Neuronal stem cell (in vitro differentiated cells): ENCODE results near the gene PCID2.
A peak's percentile ranks its signal among the peaks of the same experiment; 100 is the strongest.

Experiments
- DNase-seq: peaks from one replicate; pipeline ENCODE4 v3.0.0-alpha.2; 2013; ENCODE audit warnings: low spot score
- H2AFZ ChIP-seq: one replicate; pipeline ENCODE4 v1.6.1; 2013; ENCODE audit warnings: mild to moderate bottlenecking, low read length, inconsistent platforms
- H2AK5ac ChIP-seq: 2 replicates; pipeline ENCODE4 v1.6.1; 2013; ENCODE audit warnings: low read depth, mild to moderate bottlenecking, inconsistent platforms, low read length, moderate library complexity, mixed read lengths
- H2BK120ac ChIP-seq: 2 replicates; pipeline ENCODE4 v1.6.1; 2013; ENCODE audit warnings: low read depth, mild to moderate bottlenecking, inconsistent platforms, low read length, moderate library complexity, mixed read lengths
- H2BK12ac ChIP-seq: one replicate; pipeline ENCODE4 v1.6.1; 2013; ENCODE audit warnings: low read length, inconsistent platforms
- H2BK15ac ChIP-seq: 2 replicates; pipeline ENCODE4 v1.6.1; 2013; ENCODE audit warnings: mild to moderate bottlenecking, low read length, inconsistent platforms, mixed read lengths
- H2BK5ac ChIP-seq: one replicate; pipeline ENCODE4 v1.6.1; 2013; ENCODE audit warnings: inconsistent platforms, mild to moderate bottlenecking, low read length, moderate library complexity
- H3K14ac ChIP-seq: one replicate; pipeline ENCODE4 v1.6.1; 2013; ENCODE audit warnings: low read length, inconsistent platforms
- H3K18ac ChIP-seq: 2 replicates; pipeline ENCODE4 v1.6.1; 2013; ENCODE audit warnings: low read length, inconsistent platforms
- H3K23ac ChIP-seq: 2 replicates; pipeline ENCODE4 v1.6.1; 2013; ENCODE audit warnings: low read depth, mild to moderate bottlenecking, mixed read lengths, low read length, inconsistent platforms; ENCODE audit not compliant: poor library complexity
- H3K27ac ChIP-seq: replicated peaks from 3 replicates; pipeline ENCODE4 v1.5.1; 2013; ENCODE audit warnings: low read length, inconsistent platforms
- H3K27me3 ChIP-seq, 3 experiments: 2 replicates each; pipeline ENCODE4 v1.6.1; 2013; ENCODE audit warnings: low read length in 3 of 3, mild to moderate bottlenecking in 2 of 3, inconsistent platforms in 1 of 3, low read depth in 1 of 3, mixed read lengths in 1 of 3, moderate library complexity in 1 of 3; ENCODE audit not compliant: control insufficient read depth in 3 of 3, insufficient read depth in 3 of 3
- H3K36me3 ChIP-seq, 2 donors: replicated peaks in 1 of 2; 2 replicates each; pipeline ENCODE4 v1.6.1; 2013; ENCODE audit warnings: low read length in 2 of 2; ENCODE audit not compliant: control insufficient read depth in 2 of 2, insufficient read depth in 2 of 2
- H3K4ac ChIP-seq: 2 replicates; pipeline ENCODE4 v1.6.1; 2013; ENCODE audit warnings: inconsistent platforms, mild to moderate bottlenecking, low read length, moderate library complexity
- H3K4me1 ChIP-seq, 2 donors: 1 replicate in 1 of 2; 2 replicates in 1 of 2; pipeline ENCODE4 v1.6.1; 2013; ENCODE audit warnings: low read length in 2 of 2, low read depth in 1 of 2; ENCODE audit not compliant: control insufficient read depth in 2 of 2, insufficient read depth in 1 of 2
- H3K4me2 ChIP-seq: one replicate; pipeline ENCODE4 v1.6.1; 2013; ENCODE audit warnings: mild to moderate bottlenecking, low read length, inconsistent platforms; ENCODE audit not compliant: insufficient read depth, poor library complexity, severe bottlenecking
- H3K4me3 ChIP-seq, 2 donors: 2 replicates each; pipeline ENCODE4 v1.5.1; 2013; ENCODE audit warnings: low read length in 2 of 2, mild to moderate bottlenecking in 2 of 2, inconsistent platforms in 1 of 2, moderate library complexity in 1 of 2
- H3K79me1 ChIP-seq: one replicate; pipeline ENCODE4 v1.6.1; 2013; ENCODE audit warnings: low read depth, mild to moderate bottlenecking, inconsistent platforms, low read length, moderate library complexity
- H3K9ac ChIP-seq: one replicate; pipeline ENCODE4 v1.6.1; 2013; ENCODE audit warnings: mild to moderate bottlenecking, low read depth, low read length, inconsistent platforms; ENCODE audit not compliant: poor library complexity
- H3K9me3 ChIP-seq, 2 donors: replicated peaks in 1 of 2; 2 replicates each; pipeline versions ENCODE3 to v1.6.1; 2013; ENCODE audit warnings: low read length in 2 of 2, mild to moderate bottlenecking in 2 of 2, inconsistent platforms in 1 of 2, low read depth in 1 of 2, mixed read lengths in 1 of 2, moderate library complexity in 1 of 2; ENCODE audit not compliant: control insufficient read depth in 2 of 2, insufficient read depth in 1 of 2
- H4K8ac ChIP-seq: one replicate; pipeline ENCODE4 v1.6.1; 2013; ENCODE audit warnings: low read depth, mild to moderate bottlenecking, inconsistent platforms, low read length, moderate library complexity
- H4K91ac ChIP-seq: one replicate; pipeline ENCODE4 v1.6.1; 2013; ENCODE audit warnings: low read length, low read depth, mild to moderate bottlenecking, inconsistent platforms; ENCODE audit not compliant: poor library complexity
- WGBS, 2 donors: extraction: QIAGEN DNeasy Blood & Tissue Kit; methylation state at CpG; one replicate each; pipeline ENCODE4 v1.1.7; 2013; ENCODE audit warnings: missing lambda C conversion rate in 2 of 2, mixed read lengths in 1 of 2; ENCODE audit not compliant: insufficient read length in 2 of 2, insufficient replicate concordance in 1 of 2; ENCODE audit errors: extremely low coverage in 2 of 2; 5-methylcytosine and 5-hydroxymethylcytosine counted together

Gene PCID2

DNA sequence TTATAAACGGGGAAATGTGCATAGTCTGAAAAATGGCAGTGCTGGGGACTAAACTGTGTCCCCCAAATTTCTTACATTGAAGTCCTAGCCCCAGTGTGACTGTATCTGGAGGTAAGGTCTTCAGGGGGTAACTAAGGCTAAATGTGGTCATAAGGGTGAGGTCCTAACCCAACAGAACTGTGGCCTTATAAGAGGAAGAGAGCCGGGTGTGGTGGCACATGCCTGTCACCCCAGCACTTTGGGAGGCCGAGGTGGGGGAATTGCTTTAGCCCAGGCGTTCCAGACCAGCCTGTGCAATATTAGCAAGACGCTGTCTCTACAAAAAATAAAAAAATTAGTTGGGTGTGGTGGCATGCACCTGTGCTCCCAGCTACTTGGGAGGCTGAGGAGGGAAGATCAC lies 32.2 kb downstream of the PCID2 start:
- Histone ChIP-seq H2BK12ac (no peak overlapping the region), H2BK120ac (no peak overlapping the region), H2AK5ac (no peak overlapping the region), H4K91ac (no peak overlapping the region), H2BK15ac (no peak overlapping the region), H3K4me1 (peaks cover 8 to 18% of the 10 kb centered on the region in 2 donors), H3K36me3 (peaks cover 30 to 95% of the 10 kb centered on the region in 2 donors), H3K4ac (no peak overlapping the region), H3K27me3 (no peaks in the 10 kb centered on the region), H3K9ac (no peak overlapping the region), H3K23ac (peak overlapping the region; percentile 39), H3K14ac (no peak overlapping the region), H3K18ac (no peak overlapping the region), H3K9me3 (no peaks in the 10 kb centered on the region), H2BK5ac (no peak overlapping the region), H2AFZ (no peak overlapping the region), H3K4me3 (no peak overlapping the region), H3K79me1 (no peaks in the 10 kb centered on the region), H3K27ac (no peak overlapping the region), H4K8ac (no peak overlapping the region), H3K4me2 (no peak overlapping the region)
- DNase-seq = no peak
- WGBS, 2 donors = no CpG with 5 or more reads among the region's 5 CpGs

DNA sequence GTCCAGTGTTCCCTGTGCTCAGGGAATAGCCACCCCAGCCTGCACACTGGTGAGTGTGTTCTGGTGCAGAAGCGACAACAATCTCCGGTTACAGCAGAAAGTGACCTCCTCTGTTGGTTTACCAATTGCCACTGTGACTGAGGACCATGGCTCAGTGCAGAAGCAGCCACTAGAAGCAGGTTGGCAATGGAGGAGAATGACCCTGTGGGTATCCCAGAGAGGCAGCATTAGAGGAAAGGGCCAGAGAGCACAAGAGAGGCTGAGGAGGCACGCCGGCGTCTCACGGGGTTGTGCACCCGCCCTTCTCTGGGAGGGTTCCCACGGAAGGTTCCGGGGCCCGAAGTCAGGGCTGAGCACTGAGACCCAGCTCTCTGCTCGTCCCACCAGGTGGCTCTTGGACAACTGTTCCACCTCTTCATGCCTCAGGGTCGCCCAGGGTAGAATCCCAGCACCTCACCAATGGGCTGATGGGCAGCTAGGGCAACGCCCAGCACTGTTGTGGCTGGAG lies 36.0 kb downstream of the PCID2 start:
- peaks cover 24 to 86% of the 10 kb centered on the region in 2 donors for H3K36me3 ChIP-seq
- DNase-seq = no peak

DNA sequence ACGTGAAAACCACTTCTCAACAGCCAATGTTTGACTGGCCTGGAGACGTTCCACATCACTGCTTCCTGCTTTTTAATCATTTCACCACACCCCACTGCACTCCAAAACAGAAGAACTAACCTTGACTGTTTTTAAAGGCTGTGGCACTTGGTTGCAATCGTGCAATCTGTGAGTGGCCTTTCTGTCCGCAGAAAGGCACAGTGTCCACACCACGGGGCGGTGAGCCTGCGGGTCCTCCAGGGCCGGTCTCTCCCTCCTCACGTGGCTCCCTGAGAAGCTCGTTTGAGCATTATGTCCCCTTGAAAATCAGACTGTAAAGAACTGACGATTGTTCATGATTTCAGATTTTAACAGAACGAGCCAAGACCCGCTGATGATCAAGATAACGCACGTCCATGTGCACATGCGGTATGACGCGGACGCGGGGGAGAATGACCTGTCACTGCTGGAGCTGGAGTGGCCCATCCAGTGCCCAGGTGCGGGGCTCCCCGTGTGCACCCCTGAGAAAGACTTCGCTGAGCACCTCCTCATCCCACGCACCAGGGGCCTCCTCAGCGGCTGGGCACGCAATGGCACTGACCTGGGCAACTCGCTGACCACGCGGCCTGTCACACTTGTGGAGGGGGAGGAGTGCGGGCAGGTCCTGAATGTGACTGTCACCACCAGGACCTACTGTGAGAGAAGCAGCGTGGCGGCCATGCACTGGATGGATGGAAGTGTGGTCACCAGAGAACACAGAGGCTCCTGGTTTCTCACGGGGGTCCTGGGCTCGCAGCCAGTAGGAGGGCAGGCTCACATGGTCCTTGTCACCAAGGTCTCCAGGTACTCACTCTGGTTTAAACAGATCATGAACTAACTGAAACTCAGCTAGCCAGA lies 37.0 kb downstream of the PCID2 start:
- no CpG with 5 or more reads among the region's 34 CpGs for WGBS, 2 donors
- Histone ChIP-seq H2AK5ac (no peak overlapping the region), H3K36me3 (peaks cover 21 to 83% of the 10 kb centered on the region in 2 donors), H4K91ac (no peak overlapping the region), H3K4me3 (peak overlapping the region in 1 of 2 donors; percentile 24), H3K27ac (no peak overlapping the region), H3K23ac (no peak overlapping the region), H3K27me3 (no peaks in the 10 kb centered on the region), H4K8ac (no peak overlapping the region), H3K18ac (no peak overlapping the region), H3K4ac (no peak overlapping the region), H3K79me1 (no peaks in the 10 kb centered on the region), H3K14ac (no peak overlapping the region), H2BK120ac (no peak overlapping the region), H2BK5ac (no peak overlapping the region), H2BK15ac (no peak overlapping the region), H3K4me1 (peaks cover 0 to 2% of the 10 kb centered on the region in 2 donors), H3K9ac (no peak overlapping the region), H3K9me3 (peaks cover 0 to 11% of the 10 kb centered on the region in 2 donors), H2AFZ (no peak overlapping the region), H2BK12ac (no peak overlapping the region), H3K4me2 (no peak overlapping the region)
- no peak for DNase-seq

More for the DNA sequence above, 36.0 kb downstream of the PCID2 start:
- no peak overlapping the region for H4K91ac ChIP-seq
- H3K4ac ChIP-seq = no peak overlapping the region
- H3K4me3 ChIP-seq = no peak overlapping the region
- no peak overlapping the region for H3K14ac ChIP-seq
- peaks cover 0 to 6% of the 10 kb centered on the region in 2 donors for H3K9me3 ChIP-seq
- H4K8ac ChIP-seq = no peak overlapping the region
- no peaks in the 10 kb centered on the region for H3K79me1 ChIP-seq
- H3K27ac ChIP-seq = no peak overlapping the region
- peaks cover 0 to 2% of the 10 kb centered on the region in 2 donors for H3K4me1 ChIP-seq
- no CpG with 5 or more reads among the region's 13 CpGs for WGBS, 2 donors
- no peak overlapping the region for H3K9ac ChIP-seq
- no peak overlapping the region for H3K23ac ChIP-seq
- no peak overlapping the region for H2BK120ac ChIP-seq
- no peak overlapping the region for H3K18ac ChIP-seq
- no peak overlapping the region for H2BK5ac ChIP-seq
- no peak overlapping the region for H2BK15ac ChIP-seq
- H2AFZ ChIP-seq = no peak overlapping the region
- no peak overlapping the region for H2AK5ac ChIP-seq
- no peaks in the 10 kb centered on the region for H3K27me3 ChIP-seq
- H2BK12ac ChIP-seq = no peak overlapping the region
- no peak overlapping the region for H3K4me2 ChIP-seq

DNA sequence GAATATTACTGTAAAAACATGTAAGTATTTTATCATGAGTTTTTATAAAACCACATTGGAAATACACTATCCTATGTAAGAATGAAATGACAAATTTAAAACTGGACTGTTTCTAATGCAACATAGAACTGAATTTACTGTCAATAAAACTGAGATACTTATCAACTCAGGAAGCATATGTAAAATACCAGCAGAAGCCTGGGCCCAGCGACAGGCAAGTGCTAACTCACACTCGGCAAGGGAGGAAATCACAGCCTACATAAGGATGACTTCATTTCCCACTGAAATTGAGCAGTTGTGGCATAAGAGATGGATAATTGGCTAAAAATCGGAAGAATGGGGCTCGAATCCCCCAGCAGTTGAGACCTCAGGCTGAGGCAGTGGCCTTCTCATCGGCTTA lies 38.0 kb downstream of the PCID2 start:
- no peak overlapping the region for H3K18ac ChIP-seq
- peaks cover 0 to 2% of the 10 kb centered on the region in 2 donors for H3K4me1 ChIP-seq
- H3K14ac ChIP-seq = no peak overlapping the region
- H3K27ac ChIP-seq = no peak overlapping the region
- H3K9ac ChIP-seq = no peak overlapping the region
- WGBS, 2 donors = no CpG with 5 or more reads among the region's 5 CpGs
- H4K8ac ChIP-seq = no peak overlapping the region
- H2BK5ac ChIP-seq = no peak overlapping the region
- no peak overlapping the region for H3K4me2 ChIP-seq
- no peak overlapping the region for H3K4me3 ChIP-seq
- H3K27me3 ChIP-seq = no peaks in the 10 kb centered on the region
- no peak overlapping the region for H2AFZ ChIP-seq
- no peak overlapping the region for H2BK12ac ChIP-seq
- no peak overlapping the region for H3K4ac ChIP-seq
- no peak overlapping the region for H2BK15ac ChIP-seq
- H3K36me3 ChIP-seq = peaks cover 17 to 73% of the 10 kb centered on the region in 2 donors
- H3K79me1 ChIP-seq = no peaks in the 10 kb centered on the region
- H2BK120ac ChIP-seq = no peak overlapping the region
- peaks cover 0 to 11% of the 10 kb centered on the region in 2 donors for H3K9me3 ChIP-seq
- no peak overlapping the region for H3K23ac ChIP-seq
- DNase-seq = no peak
- H4K91ac ChIP-seq = no peak overlapping the region
- no peak overlapping the region for H2AK5ac ChIP-seq
